Brain microvascular endothelial cell (primary cell): ENCODE results near the gene MYCBP2.

Experiments used
- DNase-seq: peaks from one replicate; pipeline ENCODE4 v3.0.0-alpha.2; 2020
- H3K27ac ChIP-seq: fragments of 250-450 bp; sonication (Bioruptor Pico); 2 replicates; pipeline ENCODE4 v1.5.1; 2020; ENCODE audit warnings: mild to moderate bottlenecking, moderate library complexity
- H3K27me3 ChIP-seq: fragments of 250-450 bp; sonication (Bioruptor Pico); replicated peaks from 2 replicates; pipeline ENCODE4 v1.5.1; 2020; ENCODE audit warnings: mild to moderate bottlenecking
- H3K36me3 ChIP-seq: fragments of 250-450 bp; sonication (Bioruptor Pico); replicated peaks from 2 replicates; pipeline ENCODE4 v1.5.1; 2020; ENCODE audit warnings: mild to moderate bottlenecking
- H3K4me3 ChIP-seq: 2 replicates; pipeline ENCODE4 v1.5.1; 2011; ENCODE audit warnings: low read depth, mild to moderate bottlenecking, control low read depth, low read length, moderate library complexity
- in situ Hi-C: cut with HindIII; loops from 2 replicates; pipeline ENCODE4 v1.10.0; 2017; ENCODE audit warnings: low sequenced_read_pairs, low pct_ligation_motif_present
- TF ChIP-seq, protein P1 (sequence below): IDR thresholded peaks from 2 replicates; pipeline ENCODE4 v1.5.1; 2011; ENCODE audit warnings: low read depth, mild to moderate bottlenecking, moderate library complexity, low read length, control low read depth, inconsistent platforms; ENCODE audit errors: missing control alignments

The MYCBP2 gene

DNA sequence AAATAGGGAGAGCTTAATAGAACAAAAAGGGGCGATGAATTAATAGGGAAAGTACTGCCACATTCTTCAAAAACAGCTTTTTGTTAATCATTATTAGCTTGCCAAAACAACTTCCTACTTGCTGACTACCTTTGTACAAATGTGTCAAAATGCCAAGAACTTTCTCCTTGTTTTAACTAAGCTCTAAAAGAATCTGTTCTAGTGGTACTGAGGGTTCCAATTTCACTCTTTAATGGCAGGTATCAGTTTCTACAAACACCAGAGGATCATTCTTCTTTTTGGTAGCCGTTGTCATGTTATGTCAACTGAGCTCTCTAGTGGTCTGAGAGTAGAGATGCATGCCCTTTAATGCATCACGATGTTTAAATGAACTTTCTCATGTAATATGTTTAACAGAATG is 270.5 kb downstream of the MYCBP2 start:
- H3K27ac ChIP-seq: no peak overlapping the region
- in situ Hi-C loops: no loop called here
- H3K4me3 ChIP-seq: no peak overlapping the region
- H3K36me3 ChIP-seq: peaks cover 18% of the 10 kb centered on the region
- no peak for DNase-seq
- TF ChIP-seq, protein P1, sequence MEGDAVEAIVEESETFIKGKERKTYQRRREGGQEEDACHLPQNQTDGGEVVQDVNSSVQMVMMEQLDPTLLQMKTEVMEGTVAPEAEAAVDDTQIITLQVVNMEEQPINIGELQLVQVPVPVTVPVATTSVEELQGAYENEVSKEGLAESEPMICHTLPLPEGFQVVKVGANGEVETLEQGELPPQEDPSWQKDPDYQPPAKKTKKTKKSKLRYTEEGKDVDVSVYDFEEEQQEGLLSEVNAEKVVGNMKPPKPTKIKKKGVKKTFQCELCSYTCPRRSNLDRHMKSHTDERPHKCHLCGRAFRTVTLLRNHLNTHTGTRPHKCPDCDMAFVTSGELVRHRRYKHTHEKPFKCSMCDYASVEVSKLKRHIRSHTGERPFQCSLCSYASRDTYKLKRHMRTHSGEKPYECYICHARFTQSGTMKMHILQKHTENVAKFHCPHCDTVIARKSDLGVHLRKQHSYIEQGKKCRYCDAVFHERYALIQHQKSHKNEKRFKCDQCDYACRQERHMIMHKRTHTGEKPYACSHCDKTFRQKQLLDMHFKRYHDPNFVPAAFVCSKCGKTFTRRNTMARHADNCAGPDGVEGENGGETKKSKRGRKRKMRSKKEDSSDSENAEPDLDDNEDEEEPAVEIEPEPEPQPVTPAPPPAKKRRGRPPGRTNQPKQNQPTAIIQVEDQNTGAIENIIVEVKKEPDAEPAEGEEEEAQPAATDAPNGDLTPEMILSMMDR: no peak
- H3K27me3 ChIP-seq: no peaks in the 10 kb centered on the region

DNA sequence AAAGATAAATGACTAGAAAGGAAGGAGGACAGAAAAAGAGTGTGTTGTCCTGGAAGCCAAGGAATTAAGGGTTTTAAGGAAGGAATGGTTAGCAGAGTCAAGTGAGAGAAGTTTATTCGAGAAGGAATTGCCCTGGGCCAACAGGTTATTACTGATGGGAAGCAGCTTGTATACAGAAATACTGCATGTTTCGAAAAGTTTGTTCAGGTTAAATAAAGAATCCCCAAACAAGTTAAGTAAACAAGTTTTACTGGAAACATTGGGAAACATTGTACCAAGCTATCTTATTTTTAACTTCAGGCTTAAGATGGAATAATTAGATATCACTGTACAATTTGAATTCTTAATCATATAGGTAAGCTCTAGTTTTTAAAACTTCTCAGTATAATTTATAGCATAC is 271.7 kb downstream of the MYCBP2 start:
- Histone ChIP-seq H3K27me3 (no peaks in the 10 kb centered on the region), H3K36me3 (peaks cover 18% of the 10 kb centered on the region), H3K4me3 (no peak overlapping the region), H3K27ac (no peak overlapping the region)
- TF ChIP-seq, protein P1: no peak
- DNase-seq: no peak
- in situ Hi-C loops: no loop called here

DNA sequence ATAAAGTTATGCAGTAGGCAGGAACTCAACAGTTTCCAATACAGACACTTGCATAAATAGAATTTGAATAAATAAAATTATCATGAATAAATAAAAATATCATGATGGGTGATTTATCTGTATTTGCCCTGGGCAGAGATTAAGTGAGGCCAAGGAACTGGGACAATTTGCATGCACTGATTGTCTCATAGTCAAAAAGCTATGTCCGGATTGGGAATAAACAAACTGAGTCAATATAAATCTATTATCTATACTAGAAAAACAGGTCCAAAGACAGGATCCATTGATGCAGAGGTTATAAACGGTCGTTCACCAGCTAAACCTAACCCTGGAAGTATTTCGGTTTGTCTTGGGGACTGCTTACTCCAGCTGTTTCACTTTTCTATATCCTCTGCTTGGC is 273.7 kb downstream of the MYCBP2 start:
- H3K27me3 ChIP-seq: no peaks in the 10 kb centered on the region
- H3K4me3 ChIP-seq: no peak overlapping the region
- DNase-seq: no peak
- in situ Hi-C loops: no loop called here
- H3K36me3 ChIP-seq: peaks cover 14% of the 10 kb centered on the region
- H3K27ac ChIP-seq: no peak overlapping the region
- TF ChIP-seq, protein P1: no peak

DNA sequence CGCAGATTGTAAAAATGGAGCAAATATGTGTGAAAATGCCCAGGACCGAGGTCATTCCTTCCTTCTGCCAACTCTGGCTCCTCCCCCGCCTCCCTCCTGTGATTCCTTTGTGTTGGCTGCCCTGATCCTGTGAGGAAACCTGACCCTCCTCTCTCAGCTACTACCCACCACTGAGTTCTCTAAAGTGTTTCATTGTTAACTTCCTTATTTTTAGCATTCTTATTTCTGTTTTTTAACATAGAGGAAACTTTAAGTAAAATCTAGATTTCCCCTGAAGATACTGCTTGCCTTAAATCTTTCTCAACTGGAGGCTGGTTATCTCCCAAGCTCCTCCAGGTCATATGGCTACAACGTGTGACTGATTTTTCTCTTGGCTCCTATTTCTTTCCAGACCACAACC is 278.2 kb downstream of the MYCBP2 start:
- Histone ChIP-seq H3K36me3 (no peaks in the 10 kb centered on the region), H3K27ac (no peak overlapping the region), H3K4me3 (no peak overlapping the region), H3K27me3 (no peaks in the 10 kb centered on the region)
- no peak for DNase-seq
- TF ChIP-seq, protein P1: no peak
- in situ Hi-C loops: no loop called here

DNA sequence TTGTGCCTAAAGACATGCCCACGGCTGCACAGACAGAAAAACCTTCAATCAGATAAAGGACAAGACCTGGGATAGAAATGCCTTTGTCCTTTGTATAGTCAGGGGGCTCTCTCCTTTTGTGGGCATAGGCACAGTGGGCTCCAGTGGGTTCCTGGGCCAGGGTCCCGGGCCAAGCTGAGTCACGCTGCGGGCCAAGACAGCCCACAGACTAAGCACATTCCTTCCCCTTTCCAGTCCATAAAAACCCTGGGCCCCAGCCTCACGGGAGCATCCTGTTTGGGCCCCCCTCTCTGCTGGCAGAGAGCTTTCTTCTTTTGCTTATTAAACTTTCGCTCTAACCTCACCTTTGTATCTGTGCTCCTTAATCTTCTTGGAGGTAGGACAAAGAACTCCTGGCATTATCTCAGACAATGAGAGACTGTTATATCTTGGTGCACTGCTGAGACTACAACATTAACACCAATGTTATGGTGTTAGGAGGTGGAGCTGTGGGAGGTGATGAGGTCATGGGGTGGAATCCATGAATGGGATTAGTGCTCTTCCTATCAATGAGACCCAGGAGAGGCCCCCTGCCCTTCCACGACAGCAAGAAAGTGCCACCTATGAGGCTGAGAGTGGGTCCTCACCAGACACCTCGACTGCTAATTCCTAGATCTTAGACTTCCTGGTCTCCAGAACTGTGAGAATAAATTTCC is 279.1 kb downstream of the MYCBP2 start:
- no peak overlapping the region for H3K4me3 ChIP-seq
- no peak overlapping the region for H3K27ac ChIP-seq
- in situ Hi-C loops: no loop called here
- H3K36me3 ChIP-seq: no peaks in the 10 kb centered on the region
- DNase-seq: no peak
- H3K27me3 ChIP-seq: no peaks in the 10 kb centered on the region
- TF ChIP-seq, protein P1: no peak

DNA sequence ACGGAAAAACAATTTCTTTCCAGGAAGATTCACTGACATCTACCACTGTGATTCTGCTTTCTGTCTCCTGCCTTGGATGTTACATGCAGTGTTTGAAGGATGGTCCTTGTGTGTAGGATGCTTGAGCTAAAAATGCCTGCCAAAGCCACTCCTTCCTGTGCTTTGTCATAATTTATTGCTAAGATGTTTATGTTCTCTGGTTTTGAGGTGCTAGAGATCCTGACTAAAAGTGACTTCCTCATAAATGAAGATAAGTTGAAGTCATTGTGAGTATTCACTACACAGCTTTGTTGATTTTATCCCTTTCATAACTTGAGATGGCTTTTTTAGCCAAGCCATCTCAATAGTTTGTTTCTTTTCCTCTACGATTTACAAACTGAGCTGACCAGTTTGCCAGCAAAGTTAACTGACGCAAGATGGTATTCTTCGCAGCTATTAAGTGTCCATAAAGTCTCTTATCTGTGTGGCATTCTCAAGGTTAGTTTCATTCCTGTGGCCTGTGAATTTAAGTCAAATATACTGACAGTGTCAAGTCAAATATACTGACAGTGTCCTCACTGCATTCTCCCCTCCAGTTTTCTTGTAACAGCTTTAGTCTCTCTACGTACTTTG is 284.2 kb downstream of the MYCBP2 start:
- in situ Hi-C loops: no loop called here
- TF ChIP-seq, protein P1: no peak
- no peak overlapping the region for H3K27ac ChIP-seq
- H3K4me3 ChIP-seq: no peak overlapping the region
- H3K27me3 ChIP-seq: no peaks in the 10 kb centered on the region
- H3K36me3 ChIP-seq: no peaks in the 10 kb centered on the region
- no peak for DNase-seq
